Measurements from ENCODE around the gene SERTM2. TPM values are rescaled to one million over a fixed set of nuclear protein-coding genes. Genes with fewer than 3 reads are reported as not detected.

The SERTM2 gene
- polyA plus RNA-seq (2013, experiment 1 of 2) = 0.52 TPM
- 0.76 TPM for polyA plus RNA-seq (2013, experiment 2 of 2)

GRCh38 chrX:111511477-111511876 is at the start of gene SERTM2:
SERTM2 (plus strand) TSS chrX:111511645; CDS start chrX:111518858, 7,213 bp downstream.
- H3K4me1 ChIP-seq (ENCODE audit: control insufficient read depth, insufficient read depth, low read length, poor library complexity, severe bottlenecking) = peaks cover 14% of the 10 kb centered on the region
- H3K27ac ChIP-seq (ENCODE audit: low read depth, low read length, severe bottlenecking) = peak within 1 kb of the TSS; percentile 16
- no peaks in the 10 kb centered on the region for H3K9me3 ChIP-seq (ENCODE audit: control insufficient read depth, low read length)
- H3K36me3 ChIP-seq (ENCODE audit: control insufficient read depth, insufficient read depth, low read length) = no peaks in the 10 kb centered on the region
- H3K4me3 ChIP-seq (ENCODE audit: extremely low read depth, insufficient read depth, low read length, poor library complexity, severe bottlenecking) = no peak within 1 kb of the TSS
- 0% methylated on average over 1 of the region's 3 CpGs; no CpG with 5 or more reads in 1 of the 2 experiments for WGBS, 2 experiments (ENCODE audit: insufficient coverage in 2 of 2)

GRCh38 chrX:111465669-111466068 is 45.8 kb upstream of the SERTM2 start:
- peaks cover 5% of the 10 kb centered on the region for H3K4me1 ChIP-seq (ENCODE audit: control insufficient read depth, insufficient read depth, low read length, poor library complexity, severe bottlenecking)
- H3K36me3 ChIP-seq (ENCODE audit: control insufficient read depth, insufficient read depth, low read length) = no peaks in the 10 kb centered on the region
- H3K4me3 ChIP-seq (ENCODE audit: extremely low read depth, insufficient read depth, low read length, poor library complexity, severe bottlenecking) = no peak overlapping the region
- WGBS, 2 experiments (ENCODE audit: insufficient coverage in 2 of 2) = 0% methylated on average over 1 of the region's 1 CpG; no CpG with 5 or more reads in 1 of the 2 experiments
- no peak overlapping the region for H3K27ac ChIP-seq (ENCODE audit: low read depth, low read length, severe bottlenecking)
- no peaks in the 10 kb centered on the region for H3K9me3 ChIP-seq (ENCODE audit: control insufficient read depth, low read length)

GRCh38 chrX:111467896-111468295 is 43.5 kb upstream of the SERTM2 start:
- H3K4me3 ChIP-seq (ENCODE audit: extremely low read depth, insufficient read depth, low read length, poor library complexity, severe bottlenecking) = no peak overlapping the region

GRCh38 chrX:111470681-111471403 is 40.6 kb upstream of the SERTM2 start:
- Histone ChIP-seq H3K9me3 (ENCODE audit: control insufficient read depth, low read length) (no peaks in the 10 kb centered on the region), H3K36me3 (ENCODE audit: control insufficient read depth, insufficient read depth, low read length) (no peaks in the 10 kb centered on the region), H3K4me3 (ENCODE audit: extremely low read depth, insufficient read depth, low read length, poor library complexity, severe bottlenecking) (no peak overlapping the region), H3K27ac (ENCODE audit: low read depth, low read length, severe bottlenecking) (no peak overlapping the region), H3K4me1 (ENCODE audit: control insufficient read depth, insufficient read depth, low read length, poor library complexity, severe bottlenecking) (no peaks in the 10 kb centered on the region)
- WGBS, 2 experiments (ENCODE audit: insufficient coverage in 2 of 2) = 80 to 100% methylated on average over 1 of the region's 2 CpGs

More at GRCh38 chrX:111467896-111468295, 43.5 kb upstream of the SERTM2 start:
- H3K36me3 ChIP-seq (ENCODE audit: control insufficient read depth, insufficient read depth, low read length) = no peaks in the 10 kb centered on the region
- no peaks in the 10 kb centered on the region for H3K4me1 ChIP-seq (ENCODE audit: control insufficient read depth, insufficient read depth, low read length, poor library complexity, severe bottlenecking)
- no peaks in the 10 kb centered on the region for H3K9me3 ChIP-seq (ENCODE audit: control insufficient read depth, low read length)
- no peak overlapping the region for H3K27ac ChIP-seq (ENCODE audit: low read depth, low read length, severe bottlenecking)
- WGBS, 2 experiments (ENCODE audit: insufficient coverage in 2 of 2) = 80% methylated on average over 1 of the region's 1 CpG; no CpG with 5 or more reads in 1 of the 2 experiments

GRCh38 chrX:111481896-111482295 is 29.5 kb upstream of the SERTM2 start:
- Histone ChIP-seq H3K4me1 (ENCODE audit: control insufficient read depth, insufficient read depth, low read length, poor library complexity, severe bottlenecking) (no peaks in the 10 kb centered on the region), H3K27ac (ENCODE audit: low read depth, low read length, severe bottlenecking) (no peak overlapping the region), H3K9me3 (ENCODE audit: control insufficient read depth, low read length) (no peaks in the 10 kb centered on the region), H3K36me3 (ENCODE audit: control insufficient read depth, insufficient read depth, low read length) (no peaks in the 10 kb centered on the region), H3K4me3 (ENCODE audit: extremely low read depth, insufficient read depth, low read length, poor library complexity, severe bottlenecking) (no peak overlapping the region)

- Histone ChIP-seq H3K36me3 (ENCODE audit: control insufficient read depth, insufficient read depth, low read length) (no peaks in the 10 kb centered on the region), H3K27ac (ENCODE audit: low read depth, low read length, severe bottlenecking) (no peak overlapping the region), H3K9me3 (ENCODE audit: control insufficient read depth, low read length) (no peaks in the 10 kb centered on the region), H3K4me1 (ENCODE audit: control insufficient read depth, insufficient read depth, low read length, poor library complexity, severe bottlenecking) (no peaks in the 10 kb centered on the region), H3K4me3 (ENCODE audit: extremely low read depth, insufficient read depth, low read length, poor library complexity, severe bottlenecking) (no peak overlapping the region)
- 60% methylated on average over 1 of the region's 2 CpGs; no CpG with 5 or more reads in 1 of the 2 experiments for WGBS, 2 experiments (ENCODE audit: insufficient coverage in 2 of 2)
Observed at GRCh38 chrX:111483135-111483534, 28.3 kb upstream of the SERTM2 start.

- Histone ChIP-seq H3K4me1 (ENCODE audit: control insufficient read depth, insufficient read depth, low read length, poor library complexity, severe bottlenecking) (no peaks in the 10 kb centered on the region), H3K36me3 (ENCODE audit: control insufficient read depth, insufficient read depth, low read length) (no peaks in the 10 kb centered on the region), H3K4me3 (ENCODE audit: extremely low read depth, insufficient read depth, low read length, poor library complexity, severe bottlenecking) (no peak overlapping the region), H3K27ac (ENCODE audit: low read depth, low read length, severe bottlenecking) (no peak overlapping the region), H3K9me3 (ENCODE audit: control insufficient read depth, low read length) (no peaks in the 10 kb centered on the region)
Observed at GRCh38 chrX:111483881-111484280, 27.6 kb upstream of the SERTM2 start.

- no peaks in the 10 kb centered on the region for H3K9me3 ChIP-seq (ENCODE audit: control insufficient read depth, low read length)
- no peaks in the 10 kb centered on the region for H3K36me3 ChIP-seq (ENCODE audit: control insufficient read depth, insufficient read depth, low read length)
- H3K4me1 ChIP-seq (ENCODE audit: control insufficient read depth, insufficient read depth, low read length, poor library complexity, severe bottlenecking) = no peaks in the 10 kb centered on the region
- no peak overlapping the region for H3K4me3 ChIP-seq (ENCODE audit: extremely low read depth, insufficient read depth, low read length, poor library complexity, severe bottlenecking)
- no peak overlapping the region for H3K27ac ChIP-seq (ENCODE audit: low read depth, low read length, severe bottlenecking)
Observed at GRCh38 chrX:111490688-111491087, 20.8 kb upstream of the SERTM2 start.

- Histone ChIP-seq H3K27ac (ENCODE audit: low read depth, low read length, severe bottlenecking) (no peak overlapping the region), H3K9me3 (ENCODE audit: control insufficient read depth, low read length) (no peaks in the 10 kb centered on the region)
- no CpG with 5 or more reads among the region's 4 CpGs for WGBS, 2 experiments (ENCODE audit: insufficient coverage in 2 of 2)
Observed at GRCh38 chrX:111492085-111492484, 19.4 kb upstream of the SERTM2 start.

GRCh38 chrX:111498538-111499103 is 12.8 kb upstream of the SERTM2 start:
- no peaks in the 10 kb centered on the region for H3K4me1 ChIP-seq (ENCODE audit: control insufficient read depth, insufficient read depth, low read length, poor library complexity, severe bottlenecking)
- WGBS, 2 experiments (ENCODE audit: insufficient coverage in 2 of 2) = no CpG with 5 or more reads among the region's 3 CpGs
- no peaks in the 10 kb centered on the region for H3K36me3 ChIP-seq (ENCODE audit: control insufficient read depth, insufficient read depth, low read length)
- H3K4me3 ChIP-seq (ENCODE audit: extremely low read depth, insufficient read depth, low read length, poor library complexity, severe bottlenecking) = no peak overlapping the region
- H3K9me3 ChIP-seq (ENCODE audit: control insufficient read depth, low read length) = no peaks in the 10 kb centered on the region
- no peak overlapping the region for H3K27ac ChIP-seq (ENCODE audit: low read depth, low read length, severe bottlenecking)

More at GRCh38 chrX:111492085-111492484, 19.4 kb upstream of the SERTM2 start:
- H3K4me1 ChIP-seq (ENCODE audit: control insufficient read depth, insufficient read depth, low read length, poor library complexity, severe bottlenecking) = no peaks in the 10 kb centered on the region
- H3K4me3 ChIP-seq (ENCODE audit: extremely low read depth, insufficient read depth, low read length, poor library complexity, severe bottlenecking) = no peak overlapping the region
- no peaks in the 10 kb centered on the region for H3K36me3 ChIP-seq (ENCODE audit: control insufficient read depth, insufficient read depth, low read length)

- H3K27ac ChIP-seq (ENCODE audit: low read depth, low read length, severe bottlenecking) = no peak overlapping the region
- no peaks in the 10 kb centered on the region for H3K9me3 ChIP-seq (ENCODE audit: control insufficient read depth, low read length)
- no CpG with 5 or more reads among the region's 2 CpGs for WGBS, 2 experiments (ENCODE audit: insufficient coverage in 2 of 2)
- H3K36me3 ChIP-seq (ENCODE audit: control insufficient read depth, insufficient read depth, low read length) = no peaks in the 10 kb centered on the region
- no peak overlapping the region for H3K4me3 ChIP-seq (ENCODE audit: extremely low read depth, insufficient read depth, low read length, poor library complexity, severe bottlenecking)
- H3K4me1 ChIP-seq (ENCODE audit: control insufficient read depth, insufficient read depth, low read length, poor library complexity, severe bottlenecking) = no peaks in the 10 kb centered on the region
Observed at GRCh38 chrX:111503485-111503993, 7.9 kb upstream of the SERTM2 start.

Data from mesodermal cell (in vitro differentiated cells).